Astrocyte (in vitro differentiated cells and primary cell): Measurements from ENCODE around the gene ZCCHC8.

Experiments used
- EZH2 ChIP-seq: IDR thresholded peaks from 2 replicates; pipeline ENCODE4 v1.6.1; 2012; ENCODE audit warnings: mild to moderate bottlenecking, low read length, inconsistent platforms; ENCODE audit not compliant: insufficient read depth
- TF ChIP-seq, protein P1 (sequence below): IDR thresholded peaks from 2 replicates; pipeline ENCODE4 v1.5.1; 2011; ENCODE audit warnings: low read depth, mild to moderate bottlenecking, inconsistent platforms, low read length, moderate library complexity; ENCODE audit not compliant: insufficient read depth

DNA sequence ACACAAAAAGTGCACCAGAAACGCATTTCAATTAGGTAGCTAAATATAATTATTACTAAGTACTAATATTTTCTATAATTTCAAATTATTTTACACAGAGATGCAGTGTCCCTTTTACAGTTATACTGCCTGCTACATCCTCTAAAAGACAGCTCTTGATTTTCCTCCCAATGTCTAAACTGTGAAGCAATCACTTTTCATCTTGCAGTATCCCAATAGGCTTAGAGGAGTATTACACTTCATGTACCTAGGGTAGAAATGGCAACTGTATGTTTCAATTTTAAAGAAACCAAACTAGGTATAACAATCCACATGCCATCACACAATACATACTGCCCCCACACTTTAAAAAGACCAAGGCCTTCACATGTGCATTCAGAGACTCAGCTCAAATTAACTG, 18.7 kb upstream of the ZCCHC8 start:
- TF ChIP-seq, protein P1, sequence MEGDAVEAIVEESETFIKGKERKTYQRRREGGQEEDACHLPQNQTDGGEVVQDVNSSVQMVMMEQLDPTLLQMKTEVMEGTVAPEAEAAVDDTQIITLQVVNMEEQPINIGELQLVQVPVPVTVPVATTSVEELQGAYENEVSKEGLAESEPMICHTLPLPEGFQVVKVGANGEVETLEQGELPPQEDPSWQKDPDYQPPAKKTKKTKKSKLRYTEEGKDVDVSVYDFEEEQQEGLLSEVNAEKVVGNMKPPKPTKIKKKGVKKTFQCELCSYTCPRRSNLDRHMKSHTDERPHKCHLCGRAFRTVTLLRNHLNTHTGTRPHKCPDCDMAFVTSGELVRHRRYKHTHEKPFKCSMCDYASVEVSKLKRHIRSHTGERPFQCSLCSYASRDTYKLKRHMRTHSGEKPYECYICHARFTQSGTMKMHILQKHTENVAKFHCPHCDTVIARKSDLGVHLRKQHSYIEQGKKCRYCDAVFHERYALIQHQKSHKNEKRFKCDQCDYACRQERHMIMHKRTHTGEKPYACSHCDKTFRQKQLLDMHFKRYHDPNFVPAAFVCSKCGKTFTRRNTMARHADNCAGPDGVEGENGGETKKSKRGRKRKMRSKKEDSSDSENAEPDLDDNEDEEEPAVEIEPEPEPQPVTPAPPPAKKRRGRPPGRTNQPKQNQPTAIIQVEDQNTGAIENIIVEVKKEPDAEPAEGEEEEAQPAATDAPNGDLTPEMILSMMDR = no peak
- no peak for TF ChIP-seq EZH2
